ENCODE results near the gene ADAMTS17. TPM values are rescaled to one million over a fixed set of nuclear protein-coding genes. Genes with fewer than 3 reads are reported as not detected.

Gene ADAMTS17
- total RNA-seq, 1 donor from 2014 or later, result 1.5 TPM

DNA sequence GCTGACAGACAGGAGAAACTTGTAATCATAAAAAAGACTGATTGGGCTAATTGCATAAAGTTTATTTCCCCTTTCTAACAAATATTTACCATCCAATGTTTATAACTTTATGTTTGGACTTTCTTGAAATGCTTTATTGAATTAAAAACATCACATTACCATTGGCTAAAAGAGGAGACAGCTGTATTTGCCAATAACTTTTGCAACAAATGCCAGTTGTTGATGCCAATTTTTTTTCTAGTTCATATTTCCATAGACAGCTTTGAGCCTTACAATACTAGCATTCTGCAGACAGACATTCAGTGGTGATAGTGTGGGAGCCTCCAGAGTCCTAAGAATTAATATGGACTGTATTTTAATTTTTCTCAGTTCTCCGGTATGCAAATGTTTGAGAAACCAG is 198.4 kb downstream of the ADAMTS17 start:
- peaks cover 16% of the 10 kb centered on the region for H3K9me3 Mint-ChIP-seq (ENCODE audit: unreplicated experiment)
- no peak for DNase-seq (ENCODE audit: extremely low spot score, unreplicated experiment)
- peaks cover 2% of the 10 kb centered on the region for H3K36me3 Mint-ChIP-seq (ENCODE audit: unreplicated experiment)
- H3K4me3 Mint-ChIP-seq (ENCODE audit: unreplicated experiment), result no peak overlapping the region
- H3K27ac Mint-ChIP-seq (ENCODE audit: unreplicated experiment), result no peak overlapping the region
- H3K4me1 Mint-ChIP-seq (ENCODE audit: unreplicated experiment), result no peaks in the 10 kb centered on the region
- TF ChIP-seq, protein P1, sequence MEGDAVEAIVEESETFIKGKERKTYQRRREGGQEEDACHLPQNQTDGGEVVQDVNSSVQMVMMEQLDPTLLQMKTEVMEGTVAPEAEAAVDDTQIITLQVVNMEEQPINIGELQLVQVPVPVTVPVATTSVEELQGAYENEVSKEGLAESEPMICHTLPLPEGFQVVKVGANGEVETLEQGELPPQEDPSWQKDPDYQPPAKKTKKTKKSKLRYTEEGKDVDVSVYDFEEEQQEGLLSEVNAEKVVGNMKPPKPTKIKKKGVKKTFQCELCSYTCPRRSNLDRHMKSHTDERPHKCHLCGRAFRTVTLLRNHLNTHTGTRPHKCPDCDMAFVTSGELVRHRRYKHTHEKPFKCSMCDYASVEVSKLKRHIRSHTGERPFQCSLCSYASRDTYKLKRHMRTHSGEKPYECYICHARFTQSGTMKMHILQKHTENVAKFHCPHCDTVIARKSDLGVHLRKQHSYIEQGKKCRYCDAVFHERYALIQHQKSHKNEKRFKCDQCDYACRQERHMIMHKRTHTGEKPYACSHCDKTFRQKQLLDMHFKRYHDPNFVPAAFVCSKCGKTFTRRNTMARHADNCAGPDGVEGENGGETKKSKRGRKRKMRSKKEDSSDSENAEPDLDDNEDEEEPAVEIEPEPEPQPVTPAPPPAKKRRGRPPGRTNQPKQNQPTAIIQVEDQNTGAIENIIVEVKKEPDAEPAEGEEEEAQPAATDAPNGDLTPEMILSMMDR (IDR thresholded peaks at IDR 0.05), result no peak
- no peaks in the 10 kb centered on the region for H3K27me3 Mint-ChIP-seq (ENCODE audit: unreplicated experiment)

DNA sequence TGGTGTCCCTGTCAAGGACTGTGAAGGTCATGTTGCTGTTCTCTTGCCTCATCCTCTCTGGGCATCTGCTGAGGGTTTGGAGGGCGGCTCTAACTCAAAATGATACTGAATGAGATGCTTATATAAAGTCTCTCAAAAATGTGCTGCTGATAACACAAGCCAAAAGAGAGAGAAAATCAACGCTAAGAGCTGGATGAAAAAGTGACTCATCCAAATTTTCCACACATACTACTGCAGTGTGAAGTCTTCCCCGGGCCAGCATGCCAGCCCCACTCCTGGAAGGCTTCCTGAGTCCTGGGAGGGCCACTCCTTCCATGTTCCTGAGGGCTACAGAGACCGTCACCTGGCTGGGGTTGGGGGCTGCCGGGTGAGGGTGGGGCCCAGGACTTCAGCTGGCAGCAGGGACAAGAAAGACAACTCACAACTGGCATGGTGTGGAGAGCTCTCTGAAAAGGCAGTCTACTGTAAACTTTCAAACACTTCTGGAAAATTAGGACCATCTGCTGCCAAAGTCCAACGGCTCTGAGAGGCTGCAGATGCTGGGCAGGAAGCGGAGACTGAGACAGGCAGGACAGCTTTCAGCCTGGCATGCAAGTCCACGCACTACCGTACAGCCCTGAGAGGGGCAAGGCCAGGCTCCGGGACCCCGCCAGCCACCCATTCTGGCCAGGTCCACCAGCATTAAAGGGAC is 200.3 kb downstream of the ADAMTS17 start:
- TF ChIP-seq, protein P1 (IDR thresholded peaks at IDR 0.05), result no peak
- Mint-ChIP-seq H3K36me3 (ENCODE audit: unreplicated experiment) (no peaks in the 10 kb centered on the region), H3K27me3 (ENCODE audit: unreplicated experiment) (peaks cover 4% of the 10 kb centered on the region), H3K4me1 (ENCODE audit: unreplicated experiment) (no peaks in the 10 kb centered on the region), H3K4me3 (ENCODE audit: unreplicated experiment) (no peak overlapping the region), H3K9me3 (ENCODE audit: unreplicated experiment) (peaks cover 8% of the 10 kb centered on the region), H3K27ac (ENCODE audit: unreplicated experiment) (no peak overlapping the region)
- no peak for DNase-seq (ENCODE audit: extremely low spot score, unreplicated experiment)

DNA sequence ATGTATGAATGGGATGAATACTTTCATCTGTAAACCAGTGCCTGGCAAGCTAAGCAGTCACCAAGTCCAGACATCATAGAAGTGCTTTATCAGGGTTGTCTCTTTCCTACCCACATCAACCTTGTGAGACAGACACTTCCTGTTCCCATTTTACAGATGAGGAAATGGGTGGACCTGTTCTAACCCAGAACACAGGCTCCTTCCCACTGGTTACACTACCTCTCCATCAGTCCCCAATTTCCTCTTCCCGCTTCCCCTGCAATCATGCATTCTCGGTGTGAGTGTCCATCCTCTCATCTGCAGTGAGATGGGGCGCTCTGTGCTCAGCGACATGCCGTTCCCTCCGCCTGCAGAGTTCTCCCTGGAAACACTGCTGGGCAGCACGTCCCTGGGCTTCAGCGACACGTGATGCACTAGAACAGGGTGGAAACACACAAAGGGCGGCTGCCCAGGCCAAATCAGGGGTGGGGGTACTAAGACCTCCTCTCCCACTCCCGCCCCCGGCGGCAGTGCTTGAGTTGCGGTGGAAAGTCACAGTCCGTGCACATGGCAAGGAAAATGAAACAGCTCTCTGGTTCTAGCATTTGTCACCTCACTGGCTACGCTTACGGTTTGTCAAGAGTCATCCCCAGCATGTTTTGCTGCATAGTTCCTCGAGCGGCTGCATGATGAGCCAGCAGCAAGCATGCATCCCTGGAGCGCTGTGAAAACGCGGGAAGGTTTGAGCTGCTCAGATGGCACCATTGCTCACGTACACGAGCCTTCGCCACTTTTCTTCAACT is 201.1 kb downstream of the ADAMTS17 start:
- TF ChIP-seq, protein P1 (IDR thresholded peaks at IDR 0.05), result no peak
- no peak overlapping the region for H3K27ac Mint-ChIP-seq (ENCODE audit: unreplicated experiment)
- H3K4me3 Mint-ChIP-seq (ENCODE audit: unreplicated experiment), result no peak overlapping the region
- H3K4me1 Mint-ChIP-seq (ENCODE audit: unreplicated experiment), result no peaks in the 10 kb centered on the region
- H3K9me3 Mint-ChIP-seq (ENCODE audit: unreplicated experiment), result peaks cover 5% of the 10 kb centered on the region
- DNase-seq (ENCODE audit: extremely low spot score, unreplicated experiment), result no peak
- H3K36me3 Mint-ChIP-seq (ENCODE audit: unreplicated experiment), result no peaks in the 10 kb centered on the region
- peaks cover 4% of the 10 kb centered on the region for H3K27me3 Mint-ChIP-seq (ENCODE audit: unreplicated experiment)

DNA sequence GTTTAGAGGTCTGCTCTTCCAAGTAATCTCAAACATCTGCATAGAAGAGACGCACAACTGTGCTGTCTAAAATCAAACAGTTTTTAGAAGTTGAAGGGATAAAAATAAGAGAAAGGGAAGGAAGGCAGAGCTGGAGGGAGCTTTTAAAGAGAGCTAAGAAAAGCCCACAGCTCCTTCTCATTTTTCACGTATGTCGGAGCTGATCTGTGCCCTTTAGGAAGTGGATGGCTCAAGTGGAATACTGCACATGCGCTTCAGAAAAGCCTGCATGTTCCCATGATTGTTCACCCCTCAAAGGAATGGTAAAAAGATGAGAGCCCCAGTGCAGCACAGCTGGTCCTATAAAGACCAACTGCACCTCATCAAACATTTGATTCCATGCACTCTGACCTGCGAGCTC is 207.2 kb downstream of the ADAMTS17 start:
- peaks cover 11% of the 10 kb centered on the region for H3K27me3 Mint-ChIP-seq (ENCODE audit: unreplicated experiment)
- H3K4me3 Mint-ChIP-seq (ENCODE audit: unreplicated experiment), result no peak overlapping the region
- no peaks in the 10 kb centered on the region for H3K36me3 Mint-ChIP-seq (ENCODE audit: unreplicated experiment)
- no peak overlapping the region for H3K27ac Mint-ChIP-seq (ENCODE audit: unreplicated experiment)
- TF ChIP-seq, protein P1 (IDR thresholded peaks at IDR 0.05), result no peak
- DNase-seq (ENCODE audit: extremely low spot score, unreplicated experiment), result no peak
- H3K4me1 Mint-ChIP-seq (ENCODE audit: unreplicated experiment), result no peaks in the 10 kb centered on the region
- peaks cover 5% of the 10 kb centered on the region for H3K9me3 Mint-ChIP-seq (ENCODE audit: unreplicated experiment)

DNA sequence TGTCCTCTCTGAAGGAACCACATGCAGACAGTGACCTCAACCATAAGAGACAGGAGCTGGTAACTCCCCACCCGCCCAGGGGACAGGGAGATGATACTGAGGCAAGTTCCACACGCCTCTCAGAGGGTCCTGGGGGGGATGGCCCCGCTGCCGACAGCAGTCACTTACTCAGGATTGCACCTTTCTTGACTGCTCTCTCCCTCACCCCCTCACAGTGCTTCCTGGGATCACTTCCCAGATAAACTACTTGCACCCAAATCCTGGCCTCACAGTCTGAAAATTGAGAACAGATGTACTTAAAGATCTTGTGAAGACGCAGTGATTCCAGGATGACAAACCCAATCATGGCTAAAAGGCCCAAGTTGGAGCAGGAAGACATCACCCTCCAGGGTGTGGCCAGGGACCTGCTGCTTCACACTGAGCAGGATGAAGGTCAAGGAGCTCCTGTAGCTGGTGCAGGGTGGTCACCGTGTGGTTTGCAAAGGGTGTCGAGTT is 207.6 kb downstream of the ADAMTS17 start:
- peaks cover 5% of the 10 kb centered on the region for H3K9me3 Mint-ChIP-seq (ENCODE audit: unreplicated experiment)
- H3K27ac Mint-ChIP-seq (ENCODE audit: unreplicated experiment), result no peak overlapping the region
- no peaks in the 10 kb centered on the region for H3K36me3 Mint-ChIP-seq (ENCODE audit: unreplicated experiment)
- H3K4me3 Mint-ChIP-seq (ENCODE audit: unreplicated experiment), result no peak overlapping the region
- H3K4me1 Mint-ChIP-seq (ENCODE audit: unreplicated experiment), result no peaks in the 10 kb centered on the region
- no peak for DNase-seq (ENCODE audit: extremely low spot score, unreplicated experiment)
- TF ChIP-seq, protein P1 (IDR thresholded peaks at IDR 0.05), result no peak
- H3K27me3 Mint-ChIP-seq (ENCODE audit: unreplicated experiment), result peaks cover 11% of the 10 kb centered on the region

Data from osteocyte (in vitro differentiated cells).